ENCODE data around the gene PRKAR1B.
A peak's percentile ranks its signal among the peaks of the same experiment; 100 is the strongest.

- no peak for TF ChIP-seq CTCF (IDR thresholded peaks at IDR 0.05)
- TF ChIP-seq SIN3A (IDR thresholded peaks at IDR 0.05; ENCODE audit: borderline replicate concordance, insufficient read depth, low read depth, low read length), result 0 out of 2 replicates have a peak, but pooled peaks have one; percentile 46
- TF ChIP-seq POLR2AphosphoS5 (IDR thresholded peaks at IDR 0.05; ENCODE audit: low read depth, low read length), result no peak
- no peak for TF ChIP-seq TCF7L2 (IDR thresholded peaks at IDR 0.05; ENCODE audit: low read depth, low read length)
- no peak for TF ChIP-seq REST (IDR thresholded peaks at IDR 0.05; ENCODE audit: insufficient read depth in 1 of 2, low read depth in 2 of 2, low read length in 1 of 2)
Measured at GRCh38 chr7:727806-728460, 852 bp upstream of the PRKAR1B start.
